Left forelimb (tissue), 1 donor: Measurements from ENCODE around the gene DDIT3.
"Not testable (repeated sequence)": the region's sequence is repeated elsewhere in the genome, so short reads cannot be mapped to it uniquely, and the experiment has no call there.

Source experiments
- DNase-seq: peaks from one replicate; pipeline ENCODE4 v3.0.0-alpha.2; 2018; ENCODE audit warnings: low spot score

DDIT3 gene

GRCh38 chr12:57520053-57520818, at the start of gene DDIT3:
Gene DDIT3, minus strand, starts transcription at chr12:57520514. Its CDS starts 3,108 bp downstream, at chr12:57517406.
- DNase-seq, result peak; percentile 99

- DNase-seq, result no peak
These were observed 49.5 kb upstream of the DDIT3 start for GRCh38 chr12:57569858-57570257.

GRCh38 chr12:57568838-57569237, 48.5 kb upstream of the DDIT3 start:
- DNase-seq, result no peak

- DNase-seq, result no peak
These were observed 43.9 kb upstream of the DDIT3 start for GRCh38 chr12:57564178-57564740.

- DNase-seq, result no peak
These were observed 43.0 kb upstream of the DDIT3 start for GRCh38 chr12:57563358-57563757.

- not testable (repeated sequence) for DNase-seq
These were observed 40.8 kb upstream of the DDIT3 start for GRCh38 chr12:57561117-57561516.

GRCh38 chr12:57560516-57560915, 40.2 kb upstream of the DDIT3 start:
- DNase-seq, result no peak

- no peak for DNase-seq
These were observed 38.5 kb upstream of the DDIT3 start for GRCh38 chr12:57558864-57559263.

- DNase-seq, result no peak
These were observed 34.6 kb upstream of the DDIT3 start for GRCh38 chr12:57554897-57555296.

- DNase-seq, result no peak
These were observed 34.1 kb upstream of the DDIT3 start for GRCh38 chr12:57554453-57554852.

- no peak for DNase-seq
These were observed 33.3 kb upstream of the DDIT3 start for GRCh38 chr12:57553343-57554202.

- DNase-seq, result no peak
These were observed 32.6 kb upstream of the DDIT3 start for GRCh38 chr12:57552835-57553313.

- DNase-seq, result no peak
These were observed 32.0 kb upstream of the DDIT3 start for GRCh38 chr12:57552306-57552651.

GRCh38 chr12:57551637-57552305, 31.5 kb upstream of the DDIT3 start:
- no peak for DNase-seq

- no peak for DNase-seq
These were observed 30.6 kb upstream of the DDIT3 start for GRCh38 chr12:57550641-57551549.

GRCh38 chr12:57549909-57550640, 29.8 kb upstream of the DDIT3 start, which contains the start of gene KIF5A:
Gene KIF5A, plus strand, starts transcription at chr12:57550044. Its CDS starts 228 bp downstream, at chr12:57550272.
- DNase-seq, result no peak

GRCh38 chr12:57549203-57549908, 29.0 kb upstream of the DDIT3 start:
- DNase-seq, result no peak

GRCh38 chr12:57548488-57548887, 28.2 kb upstream of the DDIT3 start:
- no peak for DNase-seq

GRCh38 chr12:57548013-57548315, 27.6 kb upstream of the DDIT3 start:
- DNase-seq, result no peak
